H9 (cell line): ENCODE data around the gene LLGL2. TPM values are rescaled to one million over a fixed set of nuclear protein-coding genes. Genes with fewer than 3 reads are reported as not detected.

Experiments
- DNase-seq: peaks from one replicate; pipeline ENCODE4 v3.0.0-alpha.2; 2017
- H2AFZ ChIP-seq: one replicate; pipeline ENCODE4 v1.6.1; 2013; ENCODE audit warnings: mild to moderate bottlenecking, low read length, control low read depth, moderate library complexity
- H2AK5ac ChIP-seq: 2 replicates; pipeline ENCODE4 v1.6.1; 2013; ENCODE audit warnings: low read length, control low read depth, mixed read lengths; ENCODE audit not compliant: insufficient read length
- H2BK120ac ChIP-seq: one replicate; pipeline ENCODE4 v1.6.1; 2013; ENCODE audit warnings: low read depth, mild to moderate bottlenecking, low read length, control low read depth, inconsistent platforms; ENCODE audit not compliant: poor library complexity, severe bottlenecking
- H2BK12ac ChIP-seq: 2 replicates; pipeline ENCODE4 v1.6.1; 2013; ENCODE audit warnings: low read length, control low read depth, mixed read lengths, low read depth; ENCODE audit not compliant: insufficient read length
- H2BK15ac ChIP-seq: 2 replicates; pipeline ENCODE4 v1.6.1; 2013; ENCODE audit warnings: low read depth, low read length, control low read depth
- H2BK20ac ChIP-seq: one replicate; pipeline ENCODE4 v1.6.1; 2013; ENCODE audit warnings: low read depth, mild to moderate bottlenecking, low read length, control low read depth, inconsistent platforms; ENCODE audit not compliant: poor library complexity, severe bottlenecking
- H2BK5ac ChIP-seq: 2 replicates; pipeline ENCODE4 v1.6.1; 2013; ENCODE audit warnings: low read length, control low read depth, mixed read lengths; ENCODE audit not compliant: insufficient read length
- H3K14ac ChIP-seq: 2 replicates; pipeline ENCODE4 v1.6.1; 2013; ENCODE audit warnings: low read length, control low read depth; ENCODE audit not compliant: insufficient read depth
- H3K18ac ChIP-seq: 2 replicates; pipeline ENCODE4 v1.6.1; 2013; ENCODE audit warnings: low read depth, mild to moderate bottlenecking, mixed read lengths, low read length, control low read depth; ENCODE audit not compliant: insufficient read length
- H3K23ac ChIP-seq: 2 replicates; pipeline ENCODE4 v1.6.1; 2013; ENCODE audit warnings: low read length, control low read depth, mixed read lengths, low read depth; ENCODE audit not compliant: insufficient read length
- H3K23me2 ChIP-seq: 2 replicates; pipeline ENCODE4 v1.6.1; 2013; ENCODE audit warnings: low read depth, mild to moderate bottlenecking, mixed read lengths, low read length, control low read depth; ENCODE audit not compliant: insufficient read length, poor library complexity, severe bottlenecking
- H3K27ac ChIP-seq: 2 replicates; pipeline ENCODE4 v1.5.1; 2013; ENCODE audit warnings: low read length, control low read depth, mixed read lengths, low read depth; ENCODE audit not compliant: insufficient read length
- H3K27me3 ChIP-seq: 2 replicates; pipeline ENCODE4 v1.6.1; 2013; ENCODE audit warnings: low read length, control low read depth, inconsistent platforms; ENCODE audit not compliant: insufficient read depth
- H3K4ac ChIP-seq: 2 replicates; pipeline ENCODE4 v1.6.1; 2013; ENCODE audit warnings: low read depth, mild to moderate bottlenecking, control low read depth, inconsistent platforms, low read length, moderate library complexity
- H3K4me1 ChIP-seq: 2 replicates; pipeline ENCODE4 v1.6.1; 2013; ENCODE audit warnings: low read length, control low read depth, inconsistent platforms; ENCODE audit not compliant: insufficient read depth
- H3K4me2 ChIP-seq: 2 replicates; pipeline ENCODE4 v1.6.1; 2013; ENCODE audit warnings: low read length, control low read depth, mixed read lengths; ENCODE audit not compliant: insufficient read length, insufficient read depth
- H3K56ac ChIP-seq: 2 replicates; pipeline ENCODE4 v1.6.1; 2013; ENCODE audit warnings: low read depth, mild to moderate bottlenecking, mixed read lengths, low read length, control low read depth; ENCODE audit not compliant: insufficient read length
- H3K79me1 ChIP-seq: 2 replicates; pipeline ENCODE4 v1.6.1; 2013; ENCODE audit warnings: low read depth, mild to moderate bottlenecking, moderate library complexity, low read length, control low read depth, inconsistent platforms; ENCODE audit not compliant: insufficient read depth, poor library complexity, severe bottlenecking
- H3K79me2 ChIP-seq: 2 replicates; pipeline ENCODE4 v1.6.1; 2013; ENCODE audit warnings: low read length, control low read depth, inconsistent platforms; ENCODE audit not compliant: insufficient read depth
- H3K9ac ChIP-seq: 2 replicates; pipeline ENCODE4 v1.6.1; 2013; ENCODE audit warnings: low read length, control low read depth, mixed read lengths; ENCODE audit not compliant: insufficient read length; ENCODE audit errors: extremely low read depth
- H3K9me3 ChIP-seq: one replicate; pipeline ENCODE4 v1.6.1; 2013; ENCODE audit warnings: low read depth, low read length, inconsistent platforms; ENCODE audit not compliant: control insufficient read depth
- H3T11ph ChIP-seq: one replicate; pipeline ENCODE4 v1.6.1; 2013; ENCODE audit warnings: mild to moderate bottlenecking, low read length, control low read depth, inconsistent platforms
- H4K20me1 ChIP-seq: one replicate; pipeline ENCODE4 v1.6.1; 2013; ENCODE audit not compliant: control insufficient read depth, insufficient read length, insufficient read depth
- H4K5ac ChIP-seq: 2 replicates; pipeline ENCODE4 v1.6.1; 2013; ENCODE audit warnings: low read depth, mild to moderate bottlenecking, mixed read lengths, low read length, control low read depth; ENCODE audit not compliant: insufficient read length
- H4K8ac ChIP-seq: replicated peaks from 2 replicates; pipeline ENCODE4 v1.6.1; 2013; ENCODE audit warnings: low read length, control low read depth, mixed read lengths, low read depth; ENCODE audit not compliant: insufficient read length
- H4K91ac ChIP-seq: 2 replicates; pipeline ENCODE4 v1.6.1; 2013; ENCODE audit warnings: low read depth, mild to moderate bottlenecking, moderate library complexity, mixed read lengths, low read length, control low read depth; ENCODE audit not compliant: insufficient read length
- H3K27ac Mint-ChIP-seq, 3 experiments: 2 replicates in 2 of 3; 3 replicates in 1 of 3; pipeline ENCODE4 v1.8.0; 2020 to 2021; ENCODE audit warnings: mixed read lengths in 3 of 3, mild to moderate bottlenecking in 1 of 3, moderate library complexity in 1 of 3
- H3K27me3 Mint-ChIP-seq: 2 replicates; pipeline ENCODE4 v1.8.0; 2021; ENCODE audit warnings: low read depth, mild to moderate bottlenecking, moderate library complexity, mixed read lengths
- H3K36me3 Mint-ChIP-seq, 3 experiments: 2 replicates in 2 of 3; 3 replicates in 1 of 3; pipeline ENCODE4 v1.8.0; 2020 to 2021; ENCODE audit warnings: low read depth in 3 of 3, mixed read lengths in 3 of 3; ENCODE audit not compliant: insufficient read depth in 1 of 3
- H3K4me1 Mint-ChIP-seq, 2 experiments: 2 replicates each; pipeline ENCODE4 v1.8.0; 2020; ENCODE audit warnings: mixed read lengths in 2 of 2
- H3K4me3 Mint-ChIP-seq, 2 experiments: 2 replicates in 1 of 2; 3 replicates in 1 of 2; pipeline ENCODE4 v1.8.0; 2020 to 2021; ENCODE audit warnings: mild to moderate bottlenecking in 2 of 2, mixed read lengths in 2 of 2, moderate library complexity in 1 of 2
- H3K9me3 Mint-ChIP-seq, 2 experiments: 2 replicates in 1 of 2; 3 replicates in 1 of 2; pipeline ENCODE4 v1.8.0; 2020; ENCODE audit warnings: mild to moderate bottlenecking in 2 of 2, mixed read lengths in 2 of 2, moderate library complexity in 1 of 2
- WGBS: extraction: QIAGEN DNeasy Blood & Tissue Kit; methylation state at CpG from one replicate; pipeline ENCODE4 v1.1.7; 2013; ENCODE audit warnings: missing lambda C conversion rate, low lambda C conversion rate, mixed read lengths; ENCODE audit not compliant: insufficient read length; ENCODE audit errors: extremely low coverage; 5-methylcytosine and 5-hydroxymethylcytosine counted together
- total RNA-seq: library from RNA; stranded (reverse); gene quantifications from 2 replicates; pipeline ENCODE4 v1.2.1, GENCODE V29; 2021
- TF ChIP-seq, protein P1 (sequence below): fragments of 200-600 bp; sonication (generic); conservative IDR thresholded peaks from 3 replicates; pipeline ENCODE4 v1.8.0; 2021; ENCODE audit warnings: antibody characterized with exemption, mild to moderate bottlenecking

LLGL2 gene
- total RNA-seq, 1 experiment from 2014 or later: 90.4 TPM

DNA sequence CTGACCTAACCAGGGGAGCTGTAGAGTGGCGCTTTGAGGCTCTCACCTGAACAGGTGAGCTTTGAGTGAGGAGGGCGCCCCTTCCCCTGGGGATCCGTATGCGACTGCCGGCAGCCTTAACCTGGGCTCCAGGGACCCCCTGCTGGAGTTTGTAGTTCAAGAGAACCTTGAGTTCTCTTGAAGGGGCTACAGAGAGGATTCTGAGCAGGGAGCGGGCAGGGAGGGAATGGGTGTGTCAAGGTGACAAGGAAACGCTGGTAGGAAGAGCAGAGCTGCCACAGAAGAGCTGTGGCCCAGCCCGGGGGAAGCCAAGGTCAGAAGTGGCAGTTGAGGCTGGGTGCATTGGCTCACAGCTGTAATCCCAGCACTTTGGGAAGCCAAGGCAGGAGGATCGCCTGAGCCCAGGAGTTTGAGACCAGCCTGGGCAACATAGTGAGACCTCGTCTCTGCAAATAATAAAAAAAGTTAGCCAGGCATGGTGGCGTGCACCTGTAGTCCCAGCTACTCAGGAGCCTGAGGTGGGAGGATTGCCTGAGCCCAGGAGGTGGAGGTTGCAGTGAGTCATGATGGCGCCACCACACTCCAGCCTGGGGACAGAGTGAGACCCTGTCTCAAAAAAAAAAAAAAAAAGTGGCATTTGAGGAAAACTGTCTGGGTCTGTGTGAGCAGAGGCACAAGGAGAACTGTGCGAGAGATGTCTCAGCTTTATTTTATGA, 1.2 kb downstream of the LLGL2 start:
- H3K14ac ChIP-seq: no peak overlapping the region
- no peak overlapping the region for H4K91ac ChIP-seq
- H2AFZ ChIP-seq: no peak overlapping the region
- no peaks in the 10 kb centered on the region for H4K20me1 ChIP-seq
- H3K4me1 Mint-ChIP-seq: peaks cover 25 to 30% of the 10 kb centered on the region in 2 experiments
- TF ChIP-seq, protein P1, sequence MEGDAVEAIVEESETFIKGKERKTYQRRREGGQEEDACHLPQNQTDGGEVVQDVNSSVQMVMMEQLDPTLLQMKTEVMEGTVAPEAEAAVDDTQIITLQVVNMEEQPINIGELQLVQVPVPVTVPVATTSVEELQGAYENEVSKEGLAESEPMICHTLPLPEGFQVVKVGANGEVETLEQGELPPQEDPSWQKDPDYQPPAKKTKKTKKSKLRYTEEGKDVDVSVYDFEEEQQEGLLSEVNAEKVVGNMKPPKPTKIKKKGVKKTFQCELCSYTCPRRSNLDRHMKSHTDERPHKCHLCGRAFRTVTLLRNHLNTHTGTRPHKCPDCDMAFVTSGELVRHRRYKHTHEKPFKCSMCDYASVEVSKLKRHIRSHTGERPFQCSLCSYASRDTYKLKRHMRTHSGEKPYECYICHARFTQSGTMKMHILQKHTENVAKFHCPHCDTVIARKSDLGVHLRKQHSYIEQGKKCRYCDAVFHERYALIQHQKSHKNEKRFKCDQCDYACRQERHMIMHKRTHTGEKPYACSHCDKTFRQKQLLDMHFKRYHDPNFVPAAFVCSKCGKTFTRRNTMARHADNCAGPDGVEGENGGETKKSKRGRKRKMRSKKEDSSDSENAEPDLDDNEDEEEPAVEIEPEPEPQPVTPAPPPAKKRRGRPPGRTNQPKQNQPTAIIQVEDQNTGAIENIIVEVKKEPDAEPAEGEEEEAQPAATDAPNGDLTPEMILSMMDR: no peak
- no peak overlapping the region for H3K23ac ChIP-seq
- no CpG with 5 or more reads among the region's 13 CpGs for WGBS
- H2BK120ac ChIP-seq: no peak overlapping the region
- H3K4me2 ChIP-seq: peak overlapping the region; percentile 83
- H2BK20ac ChIP-seq: no peak overlapping the region
- no peak overlapping the region for H2BK15ac ChIP-seq
- H3K9me3 ChIP-seq: no peaks in the 10 kb centered on the region
- H4K8ac ChIP-seq: no peak overlapping the region
- H3K27ac ChIP-seq: no peak overlapping the region
- H3K23me2 ChIP-seq: peaks cover 14% of the 10 kb centered on the region
- H3K56ac ChIP-seq: no peak overlapping the region
- H3T11ph ChIP-seq: no peak overlapping the region
- no peak overlapping the region for H3K4ac ChIP-seq
- H3K27me3 Mint-ChIP-seq: peaks cover 2% of the 10 kb centered on the region; the same call in 1 of the 2 replicates
- H3K9ac ChIP-seq: no peak overlapping the region
- H4K5ac ChIP-seq: no peak overlapping the region
- H2AK5ac ChIP-seq: no peak overlapping the region
- H3K4me3 Mint-ChIP-seq: peak overlapping the region; percentile 79 to 87
- H3K27ac Mint-ChIP-seq: peak overlapping the region in 1 of 3 experiments; percentile 70; a peak in 1 of 7 replicates
- H3K27me3 ChIP-seq: no peaks in the 10 kb centered on the region
- H3K79me2 ChIP-seq: no peaks in the 10 kb centered on the region
- no peaks in the 10 kb centered on the region for H3K9me3 Mint-ChIP-seq
- H2BK12ac ChIP-seq: no peak overlapping the region
- H3K18ac ChIP-seq: no peak overlapping the region
- peaks cover 2 to 28% (median 25%) of the 10 kb centered on the region in 3 experiments; a peak in 6 of 7 replicates for H3K36me3 Mint-ChIP-seq
- H2BK5ac ChIP-seq: no peak overlapping the region
- H3K4me1 ChIP-seq: no peaks in the 10 kb centered on the region
- H3K79me1 ChIP-seq: no peaks in the 10 kb centered on the region
- peak; percentile 63 for DNase-seq
